Neural cell (in vitro differentiated cells): ENCODE measurements around the gene NUCB1.
"Not testable (repeated sequence)": the region's sequence is repeated elsewhere in the genome, so short reads cannot be mapped to it uniquely, and the experiment has no call there.

Source experiments
- EP300 ChIP-seq: fragments of 450-650 bp; conservative IDR thresholded peaks from 2 replicates; pipeline ENCODE4 v1.6.1; 2014; ENCODE audit warnings: antibody characterized with exemption, mild to moderate bottlenecking, moderate library complexity; ENCODE audit not compliant: poor library complexity, severe bottlenecking
- EZH2 ChIP-seq: fragments of 200-600, 300-800 bp; shearing (Covaris generic), sonication (generic); IDR thresholded peaks from 2 replicates; pipeline ENCODE4 v1.6.1; 2014; ENCODE audit warnings: antibody characterized with exemption, low read length, borderline replicate concordance, mild to moderate bottlenecking; ENCODE audit not compliant: insufficient read depth, poor library complexity, severe bottlenecking
- MXI1 ChIP-seq: fragments of 450-650 bp; conservative IDR thresholded peaks from 2 replicates; pipeline ENCODE4 v1.6.1; 2014; ENCODE audit warnings: antibody characterized with exemption, mild to moderate bottlenecking; ENCODE audit not compliant: poor library complexity, severe bottlenecking
- RAD21 ChIP-seq: fragments of 450-650 bp; conservative IDR thresholded peaks from 2 replicates; pipeline ENCODE4 v1.6.1; 2014; ENCODE audit warnings: antibody characterized with exemption, mild to moderate bottlenecking, moderate library complexity
- REST ChIP-seq: IDR thresholded peaks from 2 replicates; pipeline ENCODE4 v1.6.1; 2012; ENCODE audit warnings: borderline replicate concordance
- SMC3 ChIP-seq: fragments of 450-650 bp; conservative IDR thresholded peaks from 2 replicates; pipeline ENCODE4 v1.6.1; 2014; ENCODE audit warnings: antibody characterized with exemption, mild to moderate bottlenecking, moderate library complexity; ENCODE audit not compliant: poor library complexity
- TAF1 ChIP-seq: IDR thresholded peaks from 2 replicates; pipeline ENCODE4 v1.6.1; 2012; ENCODE audit warnings: low read depth
- TF ChIP-seq, protein P1 (sequence below): fragments of 450-650 bp; IDR thresholded peaks from 2 replicates; pipeline ENCODE4 v1.5.1; 2014; ENCODE audit warnings: antibody characterized with exemption, mild to moderate bottlenecking, moderate library complexity; ENCODE audit not compliant: poor library complexity, severe bottlenecking

DNA sequence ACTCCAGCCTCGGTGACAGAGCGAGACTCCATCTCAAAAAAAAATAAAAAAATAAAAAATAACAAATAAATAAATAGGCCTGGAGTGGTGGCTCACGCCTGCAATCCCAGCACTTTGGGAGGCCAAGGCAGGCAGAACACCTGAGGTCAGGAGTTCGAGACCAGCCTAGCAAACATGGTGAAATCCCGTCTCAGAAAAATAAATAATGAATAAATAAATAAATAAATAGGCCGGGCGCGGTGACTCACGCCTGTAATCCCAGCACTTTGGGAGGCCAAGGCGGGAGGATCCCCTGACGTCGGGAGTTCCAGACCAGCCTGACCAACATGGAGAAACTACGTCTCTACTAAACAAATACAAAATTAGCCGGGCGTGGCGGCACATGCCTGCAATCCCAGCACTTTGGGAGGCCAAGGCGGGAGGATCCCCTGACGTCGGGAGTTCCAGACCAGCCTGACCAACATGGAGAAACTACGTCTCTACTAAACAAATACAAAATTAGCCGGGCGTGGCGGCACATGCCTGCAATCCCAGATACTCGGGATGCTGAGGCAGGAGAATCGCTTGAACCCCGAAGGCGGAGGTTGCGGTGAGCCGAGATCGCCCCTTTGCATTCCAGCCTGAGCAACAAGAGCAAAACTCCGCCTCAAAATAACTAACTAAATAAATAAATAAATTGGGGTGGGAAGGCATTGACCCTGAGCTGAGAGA is 28.5 kb upstream of the NUCB1 start:
- TF ChIP-seq, protein P1, sequence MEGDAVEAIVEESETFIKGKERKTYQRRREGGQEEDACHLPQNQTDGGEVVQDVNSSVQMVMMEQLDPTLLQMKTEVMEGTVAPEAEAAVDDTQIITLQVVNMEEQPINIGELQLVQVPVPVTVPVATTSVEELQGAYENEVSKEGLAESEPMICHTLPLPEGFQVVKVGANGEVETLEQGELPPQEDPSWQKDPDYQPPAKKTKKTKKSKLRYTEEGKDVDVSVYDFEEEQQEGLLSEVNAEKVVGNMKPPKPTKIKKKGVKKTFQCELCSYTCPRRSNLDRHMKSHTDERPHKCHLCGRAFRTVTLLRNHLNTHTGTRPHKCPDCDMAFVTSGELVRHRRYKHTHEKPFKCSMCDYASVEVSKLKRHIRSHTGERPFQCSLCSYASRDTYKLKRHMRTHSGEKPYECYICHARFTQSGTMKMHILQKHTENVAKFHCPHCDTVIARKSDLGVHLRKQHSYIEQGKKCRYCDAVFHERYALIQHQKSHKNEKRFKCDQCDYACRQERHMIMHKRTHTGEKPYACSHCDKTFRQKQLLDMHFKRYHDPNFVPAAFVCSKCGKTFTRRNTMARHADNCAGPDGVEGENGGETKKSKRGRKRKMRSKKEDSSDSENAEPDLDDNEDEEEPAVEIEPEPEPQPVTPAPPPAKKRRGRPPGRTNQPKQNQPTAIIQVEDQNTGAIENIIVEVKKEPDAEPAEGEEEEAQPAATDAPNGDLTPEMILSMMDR: not testable (repeated sequence)
- TF ChIP-seq EZH2, MXI1, TAF1, SMC3, RAD21, REST, EP300: not testable (repeated sequence)
